Measurements from ENCODE around the gene CBFA2T3.
A peak's percentile ranks its signal among the peaks of the same experiment; 100 is the strongest.
"Not testable (repeated sequence)": the region's sequence is repeated elsewhere in the genome, so short reads cannot be mapped to it uniquely, and the experiment has no call there.

Gene CBFA2T3

GRCh38 chr16:88910284-88911135 lies 66.5 kb downstream of the CBFA2T3 start:
- no peak for DNase-seq (ENCODE audit: low read depth in 4 of 4, low spot score in 1 of 4)

GRCh38 chr16:88909431-88910210 lies 67.4 kb downstream of the CBFA2T3 start:
- DNase-seq (ENCODE audit: low read depth in 4 of 4, low spot score in 1 of 4): no peak

- DNase-seq (ENCODE audit: low read depth in 4 of 4, low spot score in 1 of 4): no peak
Measured at GRCh38 chr16:88908307-88908706, 68.7 kb downstream of the CBFA2T3 start.

- no peak for DNase-seq (ENCODE audit: low read depth in 4 of 4, low spot score in 1 of 4)
Measured at GRCh38 chr16:88907768-88908167, 69.2 kb downstream of the CBFA2T3 start.

DNA sequence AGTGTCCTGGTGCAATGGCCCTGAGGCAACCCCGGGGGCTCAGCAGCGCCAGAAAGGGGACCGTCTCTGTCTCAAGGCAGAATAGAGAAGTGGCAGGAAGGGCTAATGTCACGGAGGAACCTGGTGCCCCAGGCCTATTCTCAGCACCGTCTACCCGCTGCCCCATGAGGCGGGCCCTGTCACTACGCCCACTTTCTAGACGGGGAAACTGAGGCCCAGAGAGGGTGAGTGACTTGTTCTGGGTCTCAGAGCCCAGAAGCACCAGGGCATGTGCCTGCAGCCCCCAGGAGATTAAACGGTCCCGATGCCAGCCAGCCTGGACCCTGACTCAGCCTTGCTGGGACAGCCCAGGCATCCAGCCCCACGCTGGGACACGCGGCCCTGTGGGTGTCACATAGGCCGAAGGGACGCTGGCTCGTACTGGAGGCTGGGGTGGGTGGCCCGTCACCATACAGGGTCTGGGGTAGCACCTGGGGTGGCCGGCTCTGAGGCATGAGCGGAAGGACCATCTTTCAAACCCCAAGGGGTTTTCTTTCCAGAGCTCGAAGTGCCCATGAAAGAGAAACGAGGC lies 70.4 kb downstream of the CBFA2T3 start:
- DNase-seq (ENCODE audit: low read depth in 4 of 4, low spot score in 1 of 4): no peak

DNA sequence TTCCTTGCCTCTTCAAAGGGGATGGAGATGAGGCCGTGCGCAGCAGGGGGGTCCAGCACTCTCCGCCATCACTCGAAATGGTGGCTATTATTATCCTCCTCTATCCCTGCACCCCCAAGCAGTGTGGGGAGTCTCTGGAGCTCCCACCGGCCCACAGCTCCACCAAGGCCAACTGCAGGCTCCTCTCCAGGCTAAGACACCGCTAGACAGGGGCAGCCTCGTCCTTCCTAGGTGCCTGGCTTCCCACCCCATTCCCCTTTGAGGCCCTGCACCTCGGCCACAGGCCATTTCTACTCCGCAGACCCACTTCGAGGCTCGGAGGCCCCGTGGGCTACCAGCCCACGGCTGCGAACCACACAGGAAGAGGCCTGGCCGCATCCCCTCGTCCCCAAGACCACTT lies 71.0 kb downstream of the CBFA2T3 start:
- DNase-seq (ENCODE audit: low read depth in 4 of 4, low spot score in 1 of 4): no peak

DNA sequence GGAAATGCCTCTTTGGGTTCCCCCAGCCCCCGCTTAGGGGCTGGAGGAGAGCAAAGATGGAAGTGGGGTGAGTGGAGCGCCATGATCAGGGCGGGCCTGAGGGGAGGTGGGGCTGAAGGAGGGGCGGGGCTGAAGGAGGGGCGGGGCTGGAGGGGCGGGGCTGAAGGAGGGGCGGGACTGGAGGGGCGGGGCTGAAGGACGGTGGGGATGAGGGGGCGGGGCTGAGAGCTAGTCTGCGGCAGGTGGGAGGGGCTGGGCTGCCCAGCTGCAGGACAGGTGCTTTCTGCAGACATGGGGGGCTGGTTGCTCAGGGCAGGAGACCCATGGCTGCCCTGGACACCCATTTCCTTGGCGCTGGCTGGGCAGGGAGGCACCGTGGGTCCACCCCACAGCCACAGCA lies 71.4 kb downstream of the CBFA2T3 start:
- peak in 1 of 4 experiments; percentile 11 for DNase-seq (ENCODE audit: low read depth in 4 of 4, low spot score in 1 of 4)

DNA sequence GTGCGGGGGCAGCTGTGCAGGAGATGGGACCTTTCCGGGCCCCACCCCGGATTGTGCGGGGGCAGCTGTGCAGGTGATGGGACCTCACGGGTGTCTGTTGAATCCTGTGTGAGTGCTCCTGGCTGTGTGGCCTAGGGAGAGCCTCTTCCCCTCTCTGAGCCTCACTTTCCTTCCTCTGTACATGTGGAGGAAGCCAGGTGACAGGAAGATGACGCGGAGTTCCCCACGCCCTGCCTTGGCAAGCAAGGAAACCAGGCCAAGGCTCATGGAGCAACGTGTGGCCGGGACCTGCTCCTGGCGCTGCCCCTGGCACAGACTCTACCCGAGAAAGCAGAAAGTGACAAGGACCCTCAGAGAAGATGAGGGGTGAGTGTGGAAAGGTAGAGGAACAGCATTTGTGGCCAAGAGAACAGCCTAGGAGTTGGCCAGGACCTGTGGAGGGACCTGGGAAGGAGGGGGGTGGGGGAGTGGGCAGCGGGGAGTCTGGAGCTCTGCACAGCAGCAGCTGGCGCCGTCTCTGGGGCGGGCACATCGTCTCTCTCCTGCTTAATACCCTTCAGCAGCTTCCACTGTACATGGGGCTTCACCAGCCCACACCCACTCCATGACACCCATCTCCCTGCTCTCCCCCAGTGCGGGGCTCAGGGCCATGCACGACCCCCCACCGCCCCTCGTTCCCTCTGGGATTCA lies 72.2 kb downstream of the CBFA2T3 start:
- DNase-seq (ENCODE audit: low read depth in 4 of 4, low spot score in 1 of 4): no peak

DNA sequence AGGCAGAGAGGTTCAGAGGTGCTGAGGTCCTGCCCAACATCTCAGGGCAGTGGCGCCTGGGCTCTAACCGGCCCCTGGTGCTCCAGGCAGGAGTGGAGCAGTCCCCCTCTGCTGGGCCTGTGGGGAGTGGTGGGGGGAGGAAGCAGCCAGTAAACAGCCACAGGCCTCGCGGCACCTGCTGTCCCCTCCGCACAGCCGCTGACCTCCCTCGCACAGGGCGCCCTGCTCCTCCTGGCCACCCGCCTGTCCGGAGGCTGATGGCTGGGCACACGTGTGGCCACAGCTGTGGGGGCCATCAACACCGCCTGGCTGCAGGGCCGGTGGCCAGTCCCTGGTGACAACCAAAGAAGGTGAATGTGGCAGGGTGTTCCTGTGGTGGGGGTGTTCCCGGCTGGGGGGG lies 73.7 kb downstream of the CBFA2T3 start:
- DNase-seq (ENCODE audit: low read depth in 4 of 4, low spot score in 1 of 4): no peak

- DNase-seq (ENCODE audit: low read depth in 4 of 4, low spot score in 1 of 4): no peak
Measured at GRCh38 chr16:88902744-88903143, 74.3 kb downstream of the CBFA2T3 start.

GRCh38 chr16:88901718-88902337 lies 75.2 kb downstream of the CBFA2T3 start:
- no peak for DNase-seq (ENCODE audit: low read depth in 4 of 4, low spot score in 1 of 4)

DNA sequence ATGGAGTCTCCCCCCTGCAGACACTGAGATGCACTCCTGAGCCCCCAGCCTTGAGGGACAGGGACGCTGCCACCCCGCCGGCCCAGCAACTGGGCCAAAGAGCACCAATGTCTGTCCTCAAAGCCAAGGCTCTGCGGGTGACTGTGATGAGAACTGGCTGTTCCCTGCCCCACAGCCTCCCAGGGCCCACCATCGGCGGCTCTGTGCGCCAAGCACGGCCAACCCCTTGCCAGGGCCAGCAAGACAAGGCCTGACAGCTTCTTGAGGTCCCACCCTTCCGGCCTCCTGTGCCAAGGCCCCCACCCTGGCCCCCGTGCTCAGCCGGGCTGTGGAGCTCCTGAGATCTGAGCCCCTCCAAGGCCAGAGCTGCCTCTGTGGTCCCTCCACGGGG lies 76.3 kb downstream of the CBFA2T3 start:
- no peak for DNase-seq (ENCODE audit: low read depth in 4 of 4, low spot score in 1 of 4)

DNA sequence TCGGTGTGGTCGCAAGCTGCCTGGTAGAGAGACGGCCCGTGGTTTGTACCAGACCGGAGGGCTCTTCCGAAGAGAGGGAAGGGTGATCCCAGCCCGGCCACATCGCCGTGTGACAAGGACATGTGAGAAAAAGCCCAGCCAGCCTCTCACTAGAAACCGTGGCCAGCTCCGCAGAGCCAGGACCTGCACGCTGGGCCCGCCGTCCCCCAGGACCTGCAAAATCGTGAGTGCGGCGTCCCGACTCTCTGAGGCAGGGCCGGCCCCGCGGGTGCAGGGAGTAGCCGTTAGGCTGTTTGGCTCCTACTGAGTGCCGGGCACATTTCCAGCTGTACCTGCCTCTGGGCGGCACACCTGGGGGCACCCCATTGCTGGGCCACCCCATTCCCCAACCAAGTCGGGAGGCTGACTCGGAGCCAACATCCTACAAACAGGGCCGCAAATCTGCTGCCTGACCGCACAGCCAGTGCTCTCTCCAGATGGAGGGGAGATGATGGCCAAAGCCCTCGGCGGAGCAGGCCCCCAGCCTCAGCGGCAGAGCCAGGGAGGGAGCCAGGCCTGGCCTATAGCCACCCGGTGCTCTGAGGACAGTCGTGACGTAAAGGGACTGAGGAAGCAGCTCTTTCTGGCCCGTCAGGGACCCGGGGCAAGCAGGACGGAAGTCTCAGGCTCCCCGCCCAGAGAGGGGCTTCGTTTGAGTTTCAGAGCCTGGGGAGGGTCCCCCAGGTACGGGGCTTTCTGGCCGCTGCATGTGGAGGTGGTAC lies 76.9 kb downstream of the CBFA2T3 start:
- no peak for DNase-seq (ENCODE audit: low read depth in 4 of 4, low spot score in 1 of 4)

GRCh38 chr16:88897696-88898425 lies 79.1 kb downstream of the CBFA2T3 start:
- no peak for DNase-seq (ENCODE audit: low read depth in 4 of 4, low spot score in 1 of 4)

DNA sequence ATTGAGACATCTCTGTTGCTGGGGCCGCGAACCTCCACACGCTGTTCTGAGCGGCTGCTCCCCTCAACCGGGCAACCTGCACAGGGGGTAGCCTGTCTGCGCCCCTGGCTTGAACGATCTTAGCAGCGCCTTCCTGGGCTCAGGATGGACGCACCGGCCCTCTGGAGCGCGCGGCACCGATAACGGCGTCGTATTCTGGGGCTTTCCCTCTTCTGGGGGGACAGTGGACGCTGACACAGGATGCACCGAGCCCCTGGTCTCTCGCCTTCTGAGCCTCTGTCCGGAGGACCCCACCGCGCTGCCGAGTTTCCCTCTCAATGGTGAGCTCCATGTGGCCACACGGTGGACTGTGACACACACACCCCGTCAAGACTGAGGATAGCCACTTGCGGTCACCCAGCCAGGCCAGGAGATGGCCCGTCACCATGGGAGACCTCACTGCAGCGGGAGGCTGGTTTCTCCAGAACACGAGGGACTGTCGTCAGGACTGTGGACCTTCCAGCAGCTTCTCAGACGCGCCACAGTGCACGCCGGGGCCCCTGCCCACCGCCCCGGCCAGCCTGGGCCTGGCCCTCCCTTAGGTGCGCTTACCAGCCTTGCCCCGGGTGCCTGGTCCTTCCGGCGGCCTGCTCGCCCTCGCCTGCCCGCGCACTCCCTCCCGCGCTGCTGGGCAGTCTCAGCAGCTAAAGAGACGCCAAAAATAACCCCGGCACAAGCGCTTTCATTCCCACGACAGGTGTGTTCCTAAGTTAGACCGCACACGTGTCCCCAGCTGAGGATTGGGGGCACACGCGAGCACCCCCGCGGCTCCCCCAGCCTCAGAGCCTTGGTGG lies 80.6 kb downstream of the CBFA2T3 start:
- DNase-seq (ENCODE audit: low read depth in 4 of 4, low spot score in 1 of 4): no peak

DNA sequence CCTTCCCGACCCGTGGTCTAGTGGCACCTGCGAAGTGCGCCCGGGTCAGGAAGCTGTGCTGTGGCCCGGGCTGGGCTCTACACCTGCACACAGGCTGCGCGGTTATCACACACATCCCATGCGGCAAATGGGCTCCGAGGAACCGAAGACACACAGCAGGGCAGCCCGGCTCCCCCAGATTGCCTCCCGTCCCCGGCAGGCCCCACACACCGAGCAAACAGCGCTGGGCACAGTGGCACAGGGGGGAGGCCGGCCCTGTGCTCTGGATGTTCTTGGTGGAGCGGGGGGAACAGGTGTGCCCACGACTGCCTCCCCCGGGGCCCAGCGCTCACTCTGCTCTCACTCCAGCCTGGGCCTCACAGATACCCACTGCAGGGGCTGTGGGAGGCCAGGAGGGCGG lies 81.7 kb downstream of the CBFA2T3 start:
- DNase-seq (ENCODE audit: low read depth in 4 of 4, low spot score in 1 of 4): no peak

GRCh38 chr16:88894681-88895300 lies 82.2 kb downstream of the CBFA2T3 start:
- no peak for DNase-seq (ENCODE audit: low read depth in 4 of 4, low spot score in 1 of 4)

DNA sequence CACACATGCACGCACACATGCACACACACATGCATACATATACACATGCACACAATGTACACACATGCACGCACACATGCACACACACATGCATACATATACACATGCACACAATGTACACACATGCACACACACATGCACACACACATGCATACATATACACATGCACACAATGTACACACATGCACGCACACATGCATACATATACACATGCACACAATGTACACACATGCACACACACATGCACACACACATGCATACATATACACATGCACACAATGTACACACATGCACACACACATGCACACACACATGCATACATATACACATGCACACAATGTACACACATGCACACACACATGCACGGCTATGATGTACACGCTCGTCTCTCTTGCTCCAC lies 82.7 kb downstream of the CBFA2T3 start:
- not testable (repeated sequence) for DNase-seq (ENCODE audit: low read depth in 4 of 4, low spot score in 1 of 4)

All from stimulated activated CD4-positive, alpha-beta T cell treated with anti-CD3 and anti-CD28 coated beads, Interleukin-1b, Interleukin-23, amount 100 ng/mL, for 24 hours (primary cell).